PC-9 (cell line): ENCODE measurements around the gene ODF2. TPM values are rescaled to one million over a fixed set of nuclear protein-coding genes. Genes with fewer than 3 reads are reported as not detected.

Source experiments
- Bru-seq: library from RNA; stranded (reverse); fragments of 400-500 nt; gene quantifications from one replicate; lab custom pipeline; 2021; lab: Mats Ljungman, UMichigan
- BruChase-seq, 2 experiments: library from RNA; stranded (reverse); fragments of 400-500 nt; gene quantifications; one replicate each; lab custom pipeline; 2021; lab: Mats Ljungman, UMichigan
- BruUV-seq: library from RNA; stranded (reverse); fragments of 400-500 nt; replicated peaks from 2 replicates; lab custom pipeline; 2021; lab: Mats Ljungman, UMichigan
- CTCF ChIA-PET: fragments of 300-600 bp; sonication (Branson Sonifier 250); formaldehyde crosslinking; loops from one replicate; lab custom pipeline; 2022; ENCODE audit warnings: antibody characterized with exemption; lab: Charles Lee
- POLR2A ChIA-PET: fragments of 300-600 bp; sonication (Branson Sonifier 250); formaldehyde crosslinking; loops from one replicate; lab custom pipeline; 2022; ENCODE audit warnings: antibody characterized with exemption; ENCODE audit not compliant: unreplicated experiment; lab: Charles Lee
- DNase-seq, 2 experiments: peaks; one replicate each; pipeline versions ENCODE4 v3.0.0 to v3.0.0-alpha.2; 2015 to 2022; ENCODE audit warnings: mixed read lengths in 1 of 2
- H2AFZ ChIP-seq: fragments of 200-600 bp; sonication (generic); 2 replicates; pipeline ENCODE4 v1.8.1; 2017; ENCODE audit warnings: antibody characterized with exemption
- H3F3A ChIP-seq: fragments of 200-600 bp; sonication (generic); 2 replicates; pipeline ENCODE4 v1.8.1; 2017; ENCODE audit warnings: antibody characterized with exemption, mild to moderate bottlenecking, low read depth; ENCODE audit not compliant: insufficient read depth
- H3K27ac ChIP-seq: fragments of 200-600 bp; sonication (generic); 2 replicates; pipeline ENCODE4 v1.6.1; 2016; ENCODE audit warnings: mixed run types
- H3K27me3 ChIP-seq: fragments of 200-600 bp; sonication (generic); 2 replicates; pipeline ENCODE4 v1.6.1; 2016; ENCODE audit warnings: low read depth, mixed run types; ENCODE audit not compliant: insufficient read depth
- H3K36me3 ChIP-seq: fragments of 200-600 bp; sonication (generic); 2 replicates; pipeline ENCODE4 v1.6.1; 2016; ENCODE audit warnings: low read depth, mixed run types
- H3K4me1 ChIP-seq: fragments of 200-600 bp; sonication (generic); replicated peaks from 2 replicates; pipeline ENCODE4 v1.6.1; 2016; ENCODE audit warnings: mixed run types; ENCODE audit not compliant: insufficient read depth
- H3K4me2 ChIP-seq: fragments of 200-600 bp; sonication (generic); 2 replicates; pipeline ENCODE4 v1.6.1; 2017; ENCODE audit warnings: mixed run types
- H3K4me3 ChIP-seq: fragments of 200-600 bp; sonication (generic); 2 replicates; pipeline ENCODE4 v1.6.1; 2016; ENCODE audit warnings: mixed run types
- H3K79me2 ChIP-seq: fragments of 200-600 bp; sonication (generic); 2 replicates; pipeline ENCODE4 v1.6.1; 2017; ENCODE audit warnings: low read depth, mixed run types
- H3K9me2 ChIP-seq: fragments of 200-600 bp; sonication (generic); 2 replicates; pipeline ENCODE4 v1.8.1; 2017; ENCODE audit warnings: mild to moderate bottlenecking; ENCODE audit not compliant: insufficient read depth
- H3K9me3 ChIP-seq: fragments of 200-600 bp; sonication (generic); 2 replicates; pipeline ENCODE4 v1.8.1; 2016; ENCODE audit warnings: low read depth; ENCODE audit not compliant: insufficient read depth
- H4K20me1 ChIP-seq: fragments of 200-600 bp; sonication (generic); 2 replicates; pipeline ENCODE4 v1.8.1; 2017; ENCODE audit not compliant: insufficient read depth
- CTCF ChIP-seq: fragments of 200-600 bp; sonication (generic); conservative IDR thresholded peaks from 2 replicates; pipeline ENCODE4 v1.6.1; 2017; ENCODE audit warnings: mixed run types, antibody characterized with exemption, mild to moderate bottlenecking, moderate library complexity
- EZH2 ChIP-seq: fragments of 200-600 bp; sonication (generic); IDR thresholded peaks from 2 replicates; pipeline ENCODE4 v1.8.0; 2017; ENCODE audit warnings: antibody characterized with exemption, low read depth
- intact Hi-C: fragments of 100-400 bp; cut with micrococcal nuclease; formaldehyde crosslinking; loops from one replicate; pipeline ENCODE4 v1.10.0; 2022; ENCODE audit not compliant: unreplicated experiment
- long read RNA-seq: library from polyadenylated mRNA; stranded (forward); transcript quantifications from one replicate; pipeline ENCODE4 v2.0.0, GENCODE V29; 2022
- total RNA-seq: library from RNA; stranded (reverse); gene quantifications from 2 replicates; pipeline ENCODE4 v1.2.3, GENCODE V29; 2021

The ODF2 gene
- total RNA-seq (49.4 and 58.2 TPM in 2 replicates), Bru-seq, nascent RNA (percentile 72 among the genes with signal in this experiment), BruChase-seq, experiment 1, labeled RNA remaining after a 2-hour chase (percentile 73 among the genes with signal in this experiment), BruChase-seq, experiment 2, labeled RNA remaining after a 6-hour chase (percentile 84 among the genes with signal in this experiment)
- long read RNA-seq, transcript ODF2-201 (21 exons, 3,899 nt) = major isoform, 22 of 69 reads
- long read RNA-seq, partial matches to known transcripts = 8 of 69 reads
- long read RNA-seq, other reads (novel, unspliced or antisense) = 39 of 69 reads

- intact Hi-C loops = loop anchor here (2.0 to 5.0 kb wide), 2 partner anchors 35 to 226 kb away; partner anchors contain the start of gene CERCAM
Observed at GRCh38 chr9:128455849-128456612, at the start of gene ODF2. Gene ODF2 (plus strand): TSS chr9:128456006. CDS start chr9:128456092, 86 bp downstream.

GRCh38 chr9:128406848-128407391 is 48.9 kb upstream of the ODF2 start:
- Histone ChIP-seq H3K4me2 (no peak overlapping the region), H2AFZ (no peak overlapping the region), H3K27ac (no peak overlapping the region), H3K36me3 (no peaks in the 10 kb centered on the region), H3F3A (no peaks in the 10 kb centered on the region), H3K9me2 (no peaks in the 10 kb centered on the region), H4K20me1 (no peaks in the 10 kb centered on the region), H3K9me3 (no peaks in the 10 kb centered on the region), H3K4me1 (no peaks in the 10 kb centered on the region), H3K79me2 (no peaks in the 10 kb centered on the region), H3K4me3 (no peak overlapping the region), H3K27me3 (no peaks in the 10 kb centered on the region)
- POLR2A ChIA-PET = no interaction called here
- BruUV-seq = no TSS peak
- CTCF ChIA-PET = interaction anchor here (0.6 kb wide), 1 partner anchor 43 kb away, joined by 4 read pairs; no protein-coding TSS in a partner anchor
- DNase-seq = no peak
- TF ChIP-seq CTCF (no peak), EZH2 (no peak)
- intact Hi-C loops = no loop called here

More at GRCh38 chr9:128455849-128456612, at the start of gene ODF2:
- no peaks in the 10 kb centered on the region for H3K9me3 ChIP-seq
- H3K4me2 ChIP-seq = peak within 1 kb of the TSS; percentile 94
- ChIA-PET POLR2A (interaction anchor here (0.6 to 0.8 kb wide), 3 partner anchors 21 to 1765 kb away, joined by 3 to 4 read pairs (median 3); no protein-coding TSS in a partner anchor), CTCF (interaction anchor here (0.6 kb wide), 1 partner anchor 35 kb away, joined by 3 read pairs; the partner anchor contains the start of gene CERCAM)
- TF ChIP-seq CTCF (no peak), EZH2 (no peak)
- peaks cover 13% of the 10 kb centered on the region; the same call in 1 of the 2 replicates for H3K79me2 ChIP-seq
- 0 out of 2 replicates have a peak, but pooled peaks cover 6% of the 10 kb centered on the region for H3K4me1 ChIP-seq
- 0 out of 2 replicates have a peak, but pooled peaks cover 6% of the 10 kb centered on the region for H3F3A ChIP-seq
- H4K20me1 ChIP-seq = no peaks in the 10 kb centered on the region
- no peak within 1 kb of the TSS for H3K27ac ChIP-seq
- H3K27me3 ChIP-seq = no peaks in the 10 kb centered on the region
- peak; percentile 83 to 99 for DNase-seq
- H3K9me2 ChIP-seq = no peaks in the 10 kb centered on the region
- peak within 1 kb of the TSS; percentile 91 for H2AFZ ChIP-seq
- no TSS peak for BruUV-seq
- 0 out of 2 replicates have a peak, but pooled peaks cover 7% of the 10 kb centered on the region for H3K36me3 ChIP-seq
- H3K4me3 ChIP-seq = peak within 1 kb of the TSS; percentile 90

- BruUV-seq = no TSS peak
- ChIA-PET CTCF (no interaction called here), POLR2A (no interaction called here)
- no peaks in the 10 kb centered on the region for H3K9me2 ChIP-seq
- intact Hi-C loops = no loop called here
- TF ChIP-seq CTCF (no peak), EZH2 (no peak)
- no peaks in the 10 kb centered on the region for H4K20me1 ChIP-seq
- H2AFZ ChIP-seq = no peak overlapping the region
- no peaks in the 10 kb centered on the region for H3F3A ChIP-seq
- H3K36me3 ChIP-seq = no peaks in the 10 kb centered on the region
- no peak overlapping the region for H3K4me3 ChIP-seq
- no peak for DNase-seq
- H3K27ac ChIP-seq = no peak overlapping the region
- no peaks in the 10 kb centered on the region for H3K9me3 ChIP-seq
- H3K79me2 ChIP-seq = no peaks in the 10 kb centered on the region
- H3K4me1 ChIP-seq = no peaks in the 10 kb centered on the region
- no peak overlapping the region for H3K4me2 ChIP-seq
- H3K27me3 ChIP-seq = no peaks in the 10 kb centered on the region
Observed at GRCh38 chr9:128408963-128409431, 46.8 kb upstream of the ODF2 start.
